ENCODE results near the gene SIMC1. TPM values are rescaled to one million over a fixed set of nuclear protein-coding genes. Genes with fewer than 3 reads are reported as not detected.
"Not testable (repeated sequence)": the region's sequence is repeated elsewhere in the genome, so short reads cannot be mapped to it uniquely, and the experiment has no call there.

Gene SIMC1
- total and polyA plus RNA-seq, 2 of the 4 experiments (the other 2 are of a cell fraction) = 8.2 to 11.7 TPM

- DNase-seq; H3K18ac ChIP-seq (ENCODE audit: low read depth, low read length); H3K56ac ChIP-seq (ENCODE audit: extremely low read depth, insufficient read depth, low read length); H3K4me2 ChIP-seq (ENCODE audit: low read depth, low read length); H3K9me1 ChIP-seq (ENCODE audit: insufficient read depth, low read length); H3K23ac ChIP-seq (ENCODE audit: low read depth, low read length); H3K4ac ChIP-seq (ENCODE audit: low read depth, low read length); BruUV-seq (replicated peaks); ATAC-seq (ENCODE audit: low read depth); H2AK9ac ChIP-seq (replicated peaks; ENCODE audit: low read depth, low read length, poor library complexity); H4K20me1 ChIP-seq (ENCODE audit: insufficient read depth, low read length); H3K79me1 ChIP-seq (ENCODE audit: low read depth in 1 of 2, low read length in 2 of 2); H3K27me3 ChIP-seq (ENCODE audit: control insufficient read depth, insufficient read depth, low read length); H2BK5ac ChIP-seq (ENCODE audit: low read depth, low read length, poor library complexity, severe bottlenecking); H4K8ac ChIP-seq (ENCODE audit: low read depth in 2 of 2, low read length in 2 of 2); POLR2A ChIA-PET (ENCODE audit: unreplicated experiment); H3K4me3 ChIP-seq (ENCODE audit: insufficient read depth, low read depth, low read length); intact Hi-C loops (cut with micrococcal nuclease); in situ Hi-C loops (cut with MboI; ENCODE audit: low sequenced_read_pairs); H4K5ac ChIP-seq (ENCODE audit: low read depth, low read length); H3K14ac ChIP-seq (replicated peaks; ENCODE audit: low read depth, low read length); H3K4me1 ChIP-seq (ENCODE audit: control insufficient read depth, insufficient read depth, low read length); H2BK15ac ChIP-seq (ENCODE audit: low read depth, low read length); CTCF ChIA-PET; H3K9ac ChIP-seq (ENCODE audit: low read depth, low read length); H3K36me3 ChIP-seq (ENCODE audit: control insufficient read depth, insufficient read depth, low read length); H2AFZ ChIP-seq (replicated peaks; ENCODE audit: low read length, poor library complexity); H3K9me3 ChIP-seq (ENCODE audit: control insufficient read depth, insufficient read depth, low read length); dilution Hi-C loops (cut with HindIII; ENCODE audit: low sequenced_read_pairs, unreplicated experiment); H4K91ac ChIP-seq (ENCODE audit: insufficient read depth, low read depth, low read length); H2AK5ac ChIP-seq (ENCODE audit: low read depth, low read length); H2BK20ac ChIP-seq (ENCODE audit: low read depth, low read length); H2BK120ac ChIP-seq (ENCODE audit: low read depth, low read length); H3K27ac ChIP-seq (ENCODE audit: insufficient read depth, low read length): not testable (repeated sequence)
- no CpG with 5 or more reads among the region's 10 CpGs for WGBS, 2 experiments (ENCODE audit: extremely low coverage in 2 of 2, insufficient read length in 1 of 2)
Measured at GRCh38 chr5:176203535-176203934, 34.7 kb upstream of the SIMC1 start.

- dilution Hi-C loops (cut with HindIII; ENCODE audit: low sequenced_read_pairs, unreplicated experiment); H4K5ac ChIP-seq (ENCODE audit: low read depth, low read length); DNase-seq; H2BK20ac ChIP-seq (ENCODE audit: low read depth, low read length); H3K79me1 ChIP-seq (ENCODE audit: low read depth in 1 of 2, low read length in 2 of 2); H3K14ac ChIP-seq (replicated peaks; ENCODE audit: low read depth, low read length); H2AK5ac ChIP-seq (ENCODE audit: low read depth, low read length); H3K9ac ChIP-seq (ENCODE audit: low read depth, low read length); H3K23ac ChIP-seq (ENCODE audit: low read depth, low read length); H3K4me1 ChIP-seq (ENCODE audit: control insufficient read depth, insufficient read depth, low read length); H2BK15ac ChIP-seq (ENCODE audit: low read depth, low read length); H3K27ac ChIP-seq (ENCODE audit: insufficient read depth, low read length); H2AFZ ChIP-seq (replicated peaks; ENCODE audit: low read length, poor library complexity); CTCF ChIA-PET; H3K4me3 ChIP-seq (ENCODE audit: insufficient read depth, low read depth, low read length); H3K4me2 ChIP-seq (ENCODE audit: low read depth, low read length); H3K9me1 ChIP-seq (ENCODE audit: insufficient read depth, low read length); H2BK5ac ChIP-seq (ENCODE audit: low read depth, low read length, poor library complexity, severe bottlenecking); H3K56ac ChIP-seq (ENCODE audit: extremely low read depth, insufficient read depth, low read length); H3K27me3 ChIP-seq (ENCODE audit: control insufficient read depth, insufficient read depth, low read length); H3K36me3 ChIP-seq (ENCODE audit: control insufficient read depth, insufficient read depth, low read length); H2AK9ac ChIP-seq (replicated peaks; ENCODE audit: low read depth, low read length, poor library complexity); H3K18ac ChIP-seq (ENCODE audit: low read depth, low read length); H4K8ac ChIP-seq (ENCODE audit: low read depth in 2 of 2, low read length in 2 of 2); H4K20me1 ChIP-seq (ENCODE audit: insufficient read depth, low read length); intact Hi-C loops (cut with micrococcal nuclease); H4K91ac ChIP-seq (ENCODE audit: insufficient read depth, low read depth, low read length); H3K9me3 ChIP-seq (ENCODE audit: control insufficient read depth, insufficient read depth, low read length); H2BK120ac ChIP-seq (ENCODE audit: low read depth, low read length); H3K4ac ChIP-seq (ENCODE audit: low read depth, low read length); BruUV-seq (replicated peaks); in situ Hi-C loops (cut with MboI; ENCODE audit: low sequenced_read_pairs); ATAC-seq (ENCODE audit: low read depth); POLR2A ChIA-PET (ENCODE audit: unreplicated experiment): not testable (repeated sequence)
- WGBS, 2 experiments (ENCODE audit: extremely low coverage in 2 of 2, insufficient read length in 1 of 2) = no CpG with 5 or more reads among the region's 23 CpGs
Measured at GRCh38 chr5:176214466-176215021, 23.7 kb upstream of the SIMC1 start.

Measured in IMR-90 (cell line).